Activated CD8-positive, alpha-beta memory T cell treated with anti-CD3 and anti-CD28 coated beads, Interleukin-2, amount 50 U/mL, for 4 hours (primary cell): Measurements from ENCODE around the gene NT5E.

ENCODE experiments used
- DNase-seq: peaks from one replicate; pipeline ENCODE4 v3.0.0-alpha.2; 2020

NT5E gene

DNA sequence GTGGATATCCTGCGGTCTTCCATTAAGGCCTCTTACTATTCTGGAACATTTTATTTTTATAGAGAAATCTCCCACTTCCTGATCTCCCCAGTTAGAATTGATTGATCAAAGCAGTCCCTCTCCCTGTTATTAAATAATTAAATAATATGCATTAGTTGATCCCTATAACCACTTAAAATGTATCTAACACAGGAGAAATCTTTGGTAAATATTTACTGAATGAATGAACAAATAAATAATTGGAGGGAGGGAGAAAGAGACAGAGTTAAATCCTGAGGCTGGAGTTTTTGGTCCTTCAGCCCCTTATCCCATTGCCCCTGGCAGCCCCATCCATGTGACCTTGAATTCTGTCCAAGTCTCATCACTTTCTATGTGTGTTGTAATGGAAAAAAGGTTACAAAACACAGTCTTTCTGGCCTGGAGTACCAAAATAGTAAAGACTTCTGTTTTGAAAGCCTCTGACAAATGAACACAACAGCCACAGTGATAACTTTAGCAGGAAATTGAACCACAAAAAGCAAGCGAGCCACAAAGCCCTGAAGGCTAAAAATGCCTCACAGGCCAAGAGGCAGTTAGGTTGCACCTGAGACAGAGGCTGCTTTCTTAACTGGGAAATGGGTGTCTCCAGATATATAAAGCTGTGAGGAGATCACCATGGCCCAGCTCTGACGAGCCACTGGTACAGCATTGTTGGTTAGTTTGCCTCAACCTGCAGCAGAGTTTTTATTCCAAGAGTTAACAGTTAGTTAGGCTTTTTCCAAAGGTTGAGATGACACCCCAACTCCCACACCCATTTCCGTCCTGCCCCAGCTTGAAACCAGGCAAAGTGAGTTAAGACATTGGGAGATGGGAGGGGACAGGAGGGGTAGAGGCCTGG lies 11.3 kb downstream of the NT5E start:
- peak; percentile 54 for DNase-seq

DNA sequence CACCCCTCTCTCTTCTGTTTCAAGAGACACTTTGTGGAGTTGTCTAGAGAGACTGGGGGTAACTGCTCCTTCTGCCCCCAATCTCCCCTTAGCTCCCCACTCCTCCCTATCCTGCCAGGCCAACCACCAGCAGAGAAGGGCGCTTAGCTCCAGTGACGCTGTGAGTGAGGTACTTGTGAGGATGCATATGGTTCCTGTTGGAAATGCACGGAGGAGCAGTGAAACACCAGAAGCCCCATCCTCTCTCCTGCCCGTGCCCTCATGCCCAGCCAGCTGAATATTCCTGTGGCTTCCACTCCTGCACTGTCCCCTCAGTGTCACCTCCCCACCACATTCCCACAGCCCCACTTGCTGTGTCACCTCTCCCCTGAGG lies 11.9 kb downstream of the NT5E start:
- DNase-seq = no peak

DNA sequence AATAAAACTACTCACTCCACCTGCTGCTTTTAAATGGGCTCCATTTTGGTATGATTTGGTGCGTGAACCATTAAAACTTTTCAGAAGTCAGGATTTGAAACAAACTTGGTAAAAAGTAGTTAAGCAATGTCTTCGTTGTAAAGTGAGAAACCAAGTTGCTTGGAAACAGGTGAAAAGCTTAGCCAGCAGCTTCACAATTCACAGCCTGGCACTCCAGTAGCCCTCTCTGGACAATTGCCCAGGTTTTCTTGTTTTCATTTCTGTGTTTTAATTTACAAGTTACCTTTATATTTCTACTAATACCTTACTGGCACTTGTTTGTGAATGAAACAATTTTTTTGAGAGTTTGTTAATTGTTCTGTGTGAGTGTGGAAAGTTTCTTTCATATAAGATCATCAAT lies 12.8 kb downstream of the NT5E start:
- DNase-seq = no peak

DNA sequence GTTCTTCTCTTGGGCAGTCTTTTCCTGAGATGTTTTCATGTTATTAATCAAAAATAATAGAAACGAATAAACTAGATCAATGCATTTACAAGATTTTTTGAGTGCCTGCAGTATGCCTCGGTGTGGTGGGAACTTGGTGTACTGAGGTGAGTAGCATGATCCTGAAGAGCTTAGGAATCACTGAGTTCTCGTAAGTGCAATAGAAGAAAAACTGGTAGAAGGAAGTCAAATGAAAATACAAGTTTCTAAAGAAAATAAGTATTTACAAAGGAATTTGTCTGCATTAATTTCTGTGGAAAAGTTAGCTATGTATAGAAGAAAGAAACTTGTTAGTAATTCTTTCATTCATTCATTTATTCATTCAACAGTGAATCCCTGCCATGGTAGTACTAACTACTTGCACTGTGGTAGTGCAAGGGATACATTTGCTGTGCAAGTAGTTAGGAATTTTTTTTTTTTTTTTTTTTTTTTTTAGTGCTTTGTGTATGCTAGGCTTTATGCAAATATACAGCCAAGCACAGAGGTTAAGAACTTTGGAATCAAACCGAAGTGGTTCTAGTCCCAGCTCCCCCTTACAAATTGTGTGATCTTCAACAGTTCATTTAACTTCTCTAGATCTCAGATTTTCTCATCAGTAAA lies 13.9 kb downstream of the NT5E start:
- DNase-seq = no peak

DNA sequence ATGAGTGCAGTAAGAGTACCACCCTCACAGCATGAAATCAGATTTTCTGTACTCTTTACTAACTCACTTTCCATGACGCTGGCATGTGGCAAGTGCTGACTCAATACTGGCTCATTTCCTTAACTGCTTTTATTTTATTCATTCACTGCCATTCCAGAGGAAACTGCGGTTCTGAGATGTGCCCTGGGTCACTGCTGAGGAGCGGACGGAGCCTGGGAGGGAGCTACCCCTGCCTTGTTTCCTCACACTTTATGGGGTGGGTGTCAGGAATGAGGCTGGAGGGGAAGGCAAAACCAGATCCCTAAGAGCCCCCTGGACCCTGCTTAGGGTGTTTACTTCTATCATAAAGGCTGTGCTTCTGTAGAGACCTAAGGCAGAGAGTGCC lies 14.4 kb downstream of the NT5E start:
- peak; percentile 61 for DNase-seq

DNA sequence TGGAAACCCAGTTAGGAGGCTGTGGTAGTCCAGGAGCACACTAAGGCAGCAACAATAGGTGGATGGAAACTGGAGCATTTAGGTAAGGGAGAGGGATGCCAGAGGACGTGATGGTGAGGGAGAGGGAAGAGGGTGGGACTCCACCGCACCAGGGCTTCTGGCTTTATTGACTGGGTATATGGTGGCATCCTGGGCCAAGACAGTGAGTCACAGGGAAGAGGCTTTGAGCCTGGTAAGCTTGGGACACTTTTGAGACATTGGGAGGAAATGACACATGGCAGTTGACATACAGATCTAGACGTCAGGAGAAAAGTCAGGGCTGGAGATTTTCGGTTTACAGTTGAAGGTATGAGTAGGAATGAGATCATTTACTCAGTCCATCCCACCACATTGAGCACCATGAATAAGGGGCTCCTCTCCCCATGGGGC lies 14.9 kb downstream of the NT5E start:
- DNase-seq = peak; percentile 57

DNA sequence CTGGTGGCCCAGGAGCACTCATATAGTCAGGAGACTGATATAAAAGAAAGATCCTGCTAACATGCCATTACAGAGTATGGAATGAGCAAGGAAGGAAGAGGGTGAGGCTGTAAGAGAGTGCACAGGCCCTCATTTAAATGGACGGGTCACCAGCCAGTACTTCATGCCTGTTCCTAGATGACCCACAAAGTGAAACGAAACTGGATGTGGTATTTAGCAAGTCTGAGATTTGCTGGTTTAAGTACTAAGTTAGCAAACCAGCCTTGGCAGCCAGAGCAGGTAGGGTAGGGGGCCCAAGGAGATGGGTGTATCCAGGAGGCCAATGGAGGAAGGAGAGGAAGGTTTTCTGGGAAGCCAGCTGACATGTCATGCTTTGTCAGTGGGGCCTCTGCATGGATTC lies 15.9 kb downstream of the NT5E start:
- DNase-seq = no peak

DNA sequence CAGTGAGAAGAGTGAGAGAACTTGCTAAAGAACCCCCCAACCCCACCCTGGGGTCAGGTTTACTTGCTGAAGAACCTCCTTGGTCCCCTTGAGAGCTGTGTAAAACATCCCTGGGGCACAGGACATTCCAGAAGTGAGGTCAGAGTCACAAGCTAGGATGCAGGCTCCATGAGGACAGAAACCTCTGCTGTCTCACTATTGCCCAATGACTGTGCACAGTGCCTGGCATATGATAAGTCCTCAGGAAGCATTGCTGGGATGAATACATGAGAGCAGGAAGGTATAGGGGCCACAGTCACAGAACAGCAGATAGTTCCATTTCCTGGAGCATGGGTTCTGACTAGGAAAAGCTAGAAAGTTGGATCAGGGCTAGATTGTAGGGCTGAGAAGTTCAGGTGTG lies 18.4 kb downstream of the NT5E start:
- DNase-seq = no peak

DNA sequence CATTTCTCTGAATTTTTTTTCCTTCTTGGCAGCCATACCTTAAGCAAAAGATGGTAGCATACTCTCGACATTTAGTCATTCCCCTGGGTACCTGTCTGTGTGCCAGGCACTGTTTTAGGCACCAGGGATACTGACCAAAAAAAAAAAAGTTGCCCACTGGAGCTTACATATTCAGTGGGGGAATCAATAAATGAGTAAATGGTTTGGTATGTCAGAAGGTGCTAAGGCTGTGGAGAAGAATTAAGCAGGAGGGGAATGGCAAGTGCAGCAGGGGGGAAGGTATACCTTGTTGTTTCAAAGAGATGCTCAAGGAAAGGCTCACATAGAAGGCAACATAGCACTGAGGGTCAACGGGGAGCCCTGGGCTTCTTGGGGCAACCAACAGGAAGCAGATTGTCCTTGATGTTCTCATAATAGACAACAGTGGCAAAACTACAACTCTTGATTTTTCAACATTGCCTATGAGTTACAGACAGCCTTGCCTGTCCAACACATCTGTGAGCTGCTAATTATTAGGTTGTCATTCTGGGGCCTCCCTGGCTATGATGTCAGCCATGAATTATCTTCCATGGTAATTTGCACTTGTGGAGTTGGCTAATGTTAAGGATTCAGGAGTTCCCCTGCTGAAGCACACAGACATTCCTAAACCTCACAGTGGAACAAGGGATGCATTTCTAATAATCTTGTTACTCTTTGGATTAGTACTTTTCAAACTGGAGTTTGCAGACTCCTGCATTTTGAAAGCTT lies 19.6 kb downstream of the NT5E start:
- no peak for DNase-seq

DNA sequence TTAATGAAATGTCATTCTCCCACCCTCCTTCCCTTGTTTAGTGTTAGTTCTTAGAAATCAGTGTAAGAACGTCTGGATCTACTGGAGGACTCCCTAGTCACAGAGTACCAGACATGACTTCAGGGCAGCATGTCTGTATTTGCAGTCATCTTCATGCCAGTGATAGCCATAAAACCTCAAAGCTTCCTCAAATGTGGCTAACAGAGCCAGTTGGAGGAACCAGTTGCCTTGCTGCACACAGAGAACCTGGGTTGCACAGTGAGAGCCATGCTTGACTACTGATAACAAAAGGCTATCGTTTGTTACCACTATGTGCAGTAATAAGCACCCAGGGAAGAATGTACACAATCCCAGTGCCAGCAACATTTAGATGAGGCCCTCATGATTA lies 20.1 kb downstream of the NT5E start:
- no peak for DNase-seq

DNA sequence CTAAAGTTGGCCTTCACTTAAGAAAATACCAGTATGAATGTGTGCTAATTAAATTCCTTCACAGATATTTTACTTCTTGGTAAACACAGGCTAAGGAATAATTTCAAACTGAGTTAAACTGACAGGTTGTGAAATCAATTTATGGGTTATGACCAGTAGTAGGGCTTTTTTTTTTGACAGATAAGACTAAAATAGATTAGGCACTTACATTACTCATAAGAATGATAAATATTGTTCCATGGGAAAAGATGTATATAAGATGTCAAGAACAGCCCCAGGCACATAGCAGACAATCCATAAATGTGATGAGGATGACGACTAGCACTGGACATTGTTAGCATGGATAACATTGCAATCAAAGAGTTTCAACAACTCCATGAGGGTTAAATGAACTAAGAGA lies 22.9 kb downstream of the NT5E start:
- no peak for DNase-seq

DNA sequence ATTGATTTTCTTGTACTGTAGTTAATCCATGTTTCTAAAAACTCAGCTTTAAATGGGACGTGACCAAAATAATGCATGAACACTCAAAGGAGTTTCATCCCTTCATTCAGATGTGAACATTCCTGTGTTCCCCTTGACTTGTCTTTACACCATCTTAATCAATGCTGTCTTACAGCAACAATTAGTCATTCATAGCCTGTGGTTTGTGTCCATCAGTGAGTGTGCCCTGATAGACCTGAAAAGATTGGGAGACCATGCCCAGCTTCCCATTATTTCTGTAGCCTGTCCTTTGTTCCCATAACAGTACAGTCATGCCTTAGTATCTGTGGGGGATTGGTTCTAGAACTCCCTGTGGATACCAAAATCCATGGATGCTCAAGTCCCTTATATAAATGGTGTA lies 23.9 kb downstream of the NT5E start:
- DNase-seq = no peak

DNA sequence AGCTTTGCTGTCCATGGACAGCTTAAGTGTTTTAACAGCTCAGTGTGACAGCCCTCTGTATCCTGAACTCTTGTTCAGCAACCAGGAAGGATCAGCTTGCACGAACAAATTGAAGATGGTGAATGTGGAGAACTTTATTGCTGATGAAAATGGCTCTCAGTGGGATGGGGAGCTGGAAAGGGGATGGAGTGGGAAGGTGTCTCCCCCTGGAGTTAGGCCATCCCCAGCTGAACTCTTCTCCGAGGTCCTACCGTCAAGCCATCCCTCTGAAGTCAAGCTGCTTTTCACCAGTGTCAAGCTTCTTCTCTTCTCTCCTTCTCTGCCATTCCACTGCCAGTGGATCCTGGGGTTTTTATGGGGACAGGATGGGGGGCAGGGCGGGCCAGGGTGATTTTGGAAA lies 26.6 kb downstream of the NT5E start:
- DNase-seq = no peak

DNA sequence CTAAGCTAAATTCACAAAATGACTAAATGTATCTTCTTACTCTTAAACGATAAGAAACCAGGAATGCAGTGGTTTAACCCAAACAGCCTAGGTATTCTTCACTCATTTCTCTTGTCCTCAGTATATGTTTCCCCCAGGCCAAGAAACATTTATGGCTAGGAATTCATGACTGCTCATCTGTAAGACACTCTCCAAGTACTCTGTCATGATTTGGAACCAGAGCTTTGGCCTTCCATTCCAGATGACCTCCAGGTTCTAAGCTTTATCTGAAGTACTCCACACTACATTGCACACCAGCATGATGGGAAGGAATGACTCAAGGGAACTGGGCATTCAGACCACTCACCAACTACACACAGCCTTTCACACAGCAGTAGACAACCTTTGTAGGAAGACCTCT lies 29.3 kb downstream of the NT5E start:
- no peak for DNase-seq

DNA sequence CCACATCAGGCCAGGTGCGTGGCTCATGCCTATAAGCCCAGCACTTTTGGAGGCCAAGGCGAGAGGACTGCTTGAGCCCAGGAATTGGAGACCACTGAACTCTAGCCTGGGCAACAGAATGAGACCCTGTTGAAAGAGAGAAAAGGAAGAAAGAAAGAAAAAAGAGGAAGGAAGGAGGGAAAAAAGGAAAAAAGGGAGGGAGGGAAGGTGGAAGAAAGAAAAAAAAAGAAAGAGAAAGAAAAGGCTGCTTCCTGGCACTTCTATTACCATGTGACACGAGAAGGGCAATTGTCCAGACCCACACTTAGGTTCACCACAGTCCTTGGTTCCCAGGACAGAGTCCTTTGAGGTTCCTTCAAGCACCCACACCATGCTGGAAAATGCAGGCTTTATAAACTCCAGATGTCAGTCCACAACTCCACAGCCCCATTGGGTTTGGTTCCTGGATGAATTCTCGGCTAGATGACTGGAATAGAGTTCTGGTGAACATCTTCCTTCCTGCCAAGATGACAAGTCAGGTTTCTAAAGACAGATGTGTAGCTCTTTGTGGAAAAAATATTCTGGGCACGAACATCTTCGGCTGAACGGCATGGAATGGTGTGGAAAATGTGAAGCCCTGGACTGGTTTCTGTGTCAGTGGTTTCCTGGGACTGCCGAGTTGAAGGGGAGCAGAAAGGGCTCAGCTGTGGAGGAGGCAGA lies 32.5 kb downstream of the NT5E start:
- DNase-seq = no peak

DNA sequence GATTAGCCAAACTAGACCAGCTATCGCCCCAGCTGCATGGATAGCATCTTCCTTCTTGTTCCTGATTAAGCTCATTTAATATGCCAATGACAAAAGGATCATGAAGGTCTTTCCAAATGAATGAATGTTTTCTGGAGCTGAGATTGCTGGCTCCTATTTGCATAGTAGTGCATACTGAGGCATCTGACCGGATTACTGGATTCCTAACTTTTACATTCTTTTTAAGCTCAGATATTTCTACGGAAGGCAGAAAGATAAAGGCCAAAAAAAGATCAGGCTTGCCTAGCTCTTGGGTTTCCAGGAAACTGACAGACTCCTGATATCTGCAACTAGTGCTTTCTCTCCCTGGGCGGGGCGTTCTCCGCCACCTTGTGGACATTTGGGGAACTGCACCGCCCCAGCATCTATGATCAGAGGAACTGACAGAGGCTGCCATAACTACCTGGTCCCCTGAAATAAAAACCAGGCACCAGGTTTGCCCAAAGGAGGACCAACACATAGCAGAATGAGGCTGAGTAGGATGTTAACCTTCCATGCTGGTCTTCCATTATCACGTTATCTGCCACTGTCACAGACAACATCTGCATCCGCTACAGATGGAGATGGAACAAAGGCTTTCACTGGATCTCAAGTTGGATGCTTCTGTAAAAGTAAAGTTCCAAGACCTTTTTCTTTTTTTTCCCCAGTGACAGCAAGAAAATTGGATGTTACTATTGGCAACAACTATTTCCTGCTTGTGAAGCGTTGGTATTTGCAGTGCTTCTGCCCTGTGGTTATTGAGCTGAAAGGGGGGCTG lies 33.2 kb downstream of the NT5E start:
- peak; percentile 90 for DNase-seq

DNA sequence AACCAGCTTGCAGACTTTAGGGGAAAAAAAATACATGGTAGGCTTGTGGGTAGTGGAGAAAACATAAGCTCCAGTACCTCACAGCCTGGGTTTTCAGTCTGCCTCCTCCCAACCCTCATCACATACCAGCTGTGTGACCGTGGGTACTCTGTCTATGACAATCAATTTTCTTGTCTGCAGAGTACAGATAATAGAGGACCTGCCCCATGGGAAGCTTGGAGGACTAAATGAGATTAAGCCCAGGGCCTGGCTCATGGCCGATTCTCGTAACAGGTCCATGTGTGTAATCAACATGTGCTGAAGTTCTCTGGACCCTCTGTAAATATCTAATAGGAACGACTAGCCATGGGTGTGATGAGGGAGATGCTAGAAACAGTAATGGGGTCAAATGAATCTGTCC lies 34.0 kb downstream of the NT5E start:
- DNase-seq = no peak

DNA sequence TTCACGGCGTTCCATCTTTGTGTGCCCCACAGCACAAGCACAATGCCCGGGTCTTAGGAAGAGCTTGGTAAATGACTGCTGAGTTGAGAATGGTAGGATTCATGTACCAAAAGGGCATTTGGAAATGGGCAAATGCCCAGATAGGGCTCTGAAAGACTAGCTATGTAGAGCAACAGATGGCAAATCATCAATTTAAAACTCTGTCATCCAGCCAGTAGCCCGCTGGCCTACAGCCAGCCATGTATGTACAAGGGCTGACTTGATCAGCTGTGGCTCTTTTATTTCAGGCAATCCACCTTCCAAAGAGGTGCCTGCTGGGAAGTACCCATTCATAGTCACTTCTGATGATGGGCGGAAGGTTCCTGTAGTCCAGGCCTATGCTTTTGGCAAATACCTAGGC lies 35.1 kb downstream of the NT5E start:
- DNase-seq = no peak

DNA sequence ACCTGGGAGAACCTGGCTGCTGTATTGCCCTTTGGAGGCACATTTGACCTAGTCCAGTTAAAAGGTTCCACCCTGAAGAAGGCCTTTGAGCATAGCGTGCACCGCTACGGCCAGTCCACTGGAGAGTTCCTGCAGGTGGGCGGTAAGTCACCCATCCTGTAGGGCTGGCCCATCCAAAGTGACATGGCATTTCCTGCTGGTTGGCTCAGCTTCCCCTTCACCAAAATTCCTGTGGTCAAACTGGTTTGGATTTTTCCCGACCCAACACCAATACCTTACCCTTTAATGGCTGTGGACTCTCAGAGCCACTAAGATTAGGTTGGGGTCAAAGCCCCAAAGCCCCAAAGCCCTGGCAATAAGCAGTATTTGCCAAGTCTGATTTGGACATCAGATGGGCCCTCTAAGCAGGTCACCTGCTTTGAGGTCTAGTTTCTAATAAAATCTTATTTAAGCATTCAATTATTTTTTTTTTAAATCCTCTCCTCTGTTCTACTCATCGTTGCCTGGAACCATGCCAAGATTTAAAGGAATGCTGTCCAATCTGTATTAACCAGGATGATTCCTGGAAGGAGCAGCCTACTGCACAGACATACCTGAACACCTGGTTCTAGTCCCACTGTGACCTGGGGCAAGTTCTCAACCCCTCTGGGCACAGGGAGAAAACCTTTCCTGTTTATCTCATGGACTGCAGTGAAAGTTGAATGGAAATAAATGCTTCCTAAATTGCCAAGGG lies 40.8 kb downstream of the NT5E start:
- DNase-seq = no peak

DNA sequence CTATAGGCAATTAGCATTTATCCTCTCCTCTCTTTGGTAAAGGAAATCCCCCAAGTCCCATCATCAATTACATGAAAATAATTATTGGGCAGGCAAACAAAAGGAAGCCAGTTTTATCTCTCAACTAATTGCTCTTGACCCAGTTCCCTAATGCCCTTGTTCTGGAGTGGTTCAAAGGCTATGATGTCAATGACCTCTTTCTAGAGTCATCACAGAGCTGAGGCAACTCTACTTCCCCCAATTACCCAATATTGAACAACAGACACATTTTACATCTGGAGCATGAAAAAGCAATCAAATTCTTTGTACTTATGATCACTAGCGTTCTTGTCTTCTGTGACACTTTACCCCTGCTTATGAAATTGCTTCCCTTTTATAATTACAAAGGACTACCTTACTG lies 43.5 kb downstream of the NT5E start:
- DNase-seq = no peak
